ENCODE data around the gene IDE. TPM values are rescaled to one million over a fixed set of nuclear protein-coding genes. Genes with fewer than 3 reads are reported as not detected.
"Not testable (repeated sequence)": the region's sequence is repeated elsewhere in the genome, so short reads cannot be mapped to it uniquely, and the experiment has no call there.

IDE gene
- total RNA-seq, 1 experiment from 2014 or later = 56.2 TPM

DNA sequence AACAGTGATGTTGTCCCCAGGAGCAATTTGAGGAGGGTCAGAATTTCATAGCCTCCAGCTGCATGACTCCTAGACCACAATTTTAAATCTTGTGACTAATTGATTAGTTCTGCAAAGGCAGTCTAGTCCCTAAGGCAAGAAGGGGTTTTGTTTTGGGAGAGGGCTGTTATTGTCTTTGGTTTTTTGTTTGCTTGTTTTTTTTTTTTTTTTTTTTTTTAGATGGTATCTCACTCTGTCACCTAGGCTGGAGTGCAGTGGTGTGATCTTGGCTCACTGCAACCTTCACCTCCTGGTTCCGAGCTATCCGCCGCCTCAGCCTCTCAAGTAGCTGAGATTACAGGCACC, 165.9 kb downstream of the IDE start:
- no peak overlapping the region for H3K4me2 ChIP-seq (ENCODE audit: low read depth, low read length, poor library complexity, severe bottlenecking)
- no peak overlapping the region for H3K27ac ChIP-seq (ENCODE audit: low read length)
- H3K9me2 ChIP-seq (replicated peaks; ENCODE audit: insufficient read depth, low read length) = no peaks in the 10 kb centered on the region
- H3K79me2 ChIP-seq (ENCODE audit: low read length) = no peaks in the 10 kb centered on the region
- H3K9ac ChIP-seq (ENCODE audit: low read length) = no peak overlapping the region
- no peaks in the 10 kb centered on the region for H3K9me3 ChIP-seq (ENCODE audit: low read length)
- H3K27me3 ChIP-seq (ENCODE audit: low read length) = no peaks in the 10 kb centered on the region
- DNase-seq = no peak
- peaks cover 3% of the 10 kb centered on the region for H3K4me1 ChIP-seq (ENCODE audit: low read length)
- no peaks in the 10 kb centered on the region for H3K36me3 ChIP-seq (ENCODE audit: insufficient read depth, low read length)
- no peaks in the 10 kb centered on the region for H4K20me1 ChIP-seq (ENCODE audit: insufficient read depth, low read depth, low read length)
- no peak overlapping the region for H3K4me3 ChIP-seq (ENCODE audit: low read length)
- no peak overlapping the region for H2AFZ ChIP-seq (ENCODE audit: low read length)

DNA sequence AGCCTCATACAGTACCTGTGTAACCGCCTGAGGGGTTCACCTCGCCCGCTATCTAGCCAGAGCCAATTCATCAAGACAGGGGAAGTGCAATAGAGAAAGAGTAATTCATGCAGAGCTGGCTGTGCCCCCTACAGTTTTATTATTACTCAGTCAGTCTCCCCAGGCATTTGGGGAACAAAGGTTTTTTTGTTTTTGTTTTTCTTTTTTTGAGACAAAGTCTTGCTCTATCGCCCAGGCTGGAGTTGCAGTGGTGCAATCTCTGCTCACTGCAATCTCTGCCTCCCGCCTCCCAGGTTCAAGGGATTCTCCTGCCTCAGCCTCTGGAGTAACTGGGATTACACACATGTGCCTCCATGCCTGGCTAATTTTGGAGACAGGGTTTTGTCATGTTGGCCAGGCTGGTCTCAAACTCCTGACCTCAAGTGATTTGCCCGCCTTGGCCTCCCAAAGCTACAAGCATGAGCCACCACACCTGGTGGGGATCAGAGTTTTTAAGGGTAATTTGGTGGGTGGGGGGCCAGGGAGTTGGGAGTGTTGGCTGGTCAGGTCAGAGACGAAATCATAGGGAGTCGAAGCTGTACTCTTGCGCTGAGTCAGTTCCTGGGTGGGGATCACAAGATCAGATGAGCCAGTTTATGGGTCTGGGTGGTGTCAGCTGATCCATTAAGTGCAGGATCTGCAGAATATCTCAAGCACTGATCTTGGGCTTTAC, 166.4 kb downstream of the IDE start:
- Histone ChIP-seq H3K27me3 (ENCODE audit: low read length) (no peaks in the 10 kb centered on the region), H3K9me2 (replicated peaks; ENCODE audit: insufficient read depth, low read length) (no peaks in the 10 kb centered on the region), H3K9ac (ENCODE audit: low read length) (no peak overlapping the region), H4K20me1 (ENCODE audit: insufficient read depth, low read depth, low read length) (no peaks in the 10 kb centered on the region), H3K9me3 (ENCODE audit: low read length) (no peaks in the 10 kb centered on the region), H3K4me2 (ENCODE audit: low read depth, low read length, poor library complexity, severe bottlenecking) (no peak overlapping the region), H3K27ac (ENCODE audit: low read length) (no peak overlapping the region), H2AFZ (ENCODE audit: low read length) (no peak overlapping the region), H3K4me1 (ENCODE audit: low read length) (no peaks in the 10 kb centered on the region), H3K4me3 (ENCODE audit: low read length) (no peak overlapping the region), H3K36me3 (ENCODE audit: insufficient read depth, low read length) (no peaks in the 10 kb centered on the region), H3K79me2 (ENCODE audit: low read length) (no peaks in the 10 kb centered on the region)
- DNase-seq = no peak

DNA sequence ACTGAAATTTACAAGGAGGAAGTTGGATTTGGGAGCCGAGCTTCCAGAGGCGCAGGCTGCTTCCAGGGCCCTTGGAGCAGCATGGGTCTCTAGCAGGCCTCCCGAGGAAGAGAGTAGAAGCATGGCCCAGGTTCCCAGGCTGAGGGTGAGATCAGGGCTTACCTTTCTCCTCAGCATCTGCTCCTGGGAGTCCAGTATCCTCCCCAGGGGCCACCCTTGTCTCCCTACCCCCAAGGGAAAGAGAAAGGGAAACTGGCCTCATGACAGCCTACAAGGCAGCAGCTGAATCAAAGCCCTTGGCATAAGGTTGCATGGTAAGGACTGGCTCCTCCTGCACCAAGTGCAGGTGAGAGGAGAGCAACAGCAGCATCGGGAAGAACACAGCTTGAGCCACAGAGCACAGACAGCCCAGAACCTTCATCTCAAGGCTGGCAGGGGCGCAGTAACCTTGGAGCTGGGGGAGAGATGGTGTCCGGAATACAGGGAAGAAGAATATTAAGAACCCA, 168.4 kb downstream of the IDE start:
- H3K9ac ChIP-seq (ENCODE audit: low read length) = no peak overlapping the region
- H3K4me3 ChIP-seq (ENCODE audit: low read length) = no peak overlapping the region
- H3K9me2 ChIP-seq (replicated peaks; ENCODE audit: insufficient read depth, low read length) = no peaks in the 10 kb centered on the region
- no peaks in the 10 kb centered on the region for H3K4me1 ChIP-seq (ENCODE audit: low read length)
- H3K27me3 ChIP-seq (ENCODE audit: low read length) = no peaks in the 10 kb centered on the region
- H3K36me3 ChIP-seq (ENCODE audit: insufficient read depth, low read length) = no peaks in the 10 kb centered on the region
- no peak overlapping the region for H3K4me2 ChIP-seq (ENCODE audit: low read depth, low read length, poor library complexity, severe bottlenecking)
- no peaks in the 10 kb centered on the region for H3K79me2 ChIP-seq (ENCODE audit: low read length)
- no peak for DNase-seq
- H3K9me3 ChIP-seq (ENCODE audit: low read length) = no peaks in the 10 kb centered on the region
- H4K20me1 ChIP-seq (ENCODE audit: insufficient read depth, low read depth, low read length) = no peaks in the 10 kb centered on the region
- no peak overlapping the region for H3K27ac ChIP-seq (ENCODE audit: low read length)
- H2AFZ ChIP-seq (ENCODE audit: low read length) = no peak overlapping the region

DNA sequence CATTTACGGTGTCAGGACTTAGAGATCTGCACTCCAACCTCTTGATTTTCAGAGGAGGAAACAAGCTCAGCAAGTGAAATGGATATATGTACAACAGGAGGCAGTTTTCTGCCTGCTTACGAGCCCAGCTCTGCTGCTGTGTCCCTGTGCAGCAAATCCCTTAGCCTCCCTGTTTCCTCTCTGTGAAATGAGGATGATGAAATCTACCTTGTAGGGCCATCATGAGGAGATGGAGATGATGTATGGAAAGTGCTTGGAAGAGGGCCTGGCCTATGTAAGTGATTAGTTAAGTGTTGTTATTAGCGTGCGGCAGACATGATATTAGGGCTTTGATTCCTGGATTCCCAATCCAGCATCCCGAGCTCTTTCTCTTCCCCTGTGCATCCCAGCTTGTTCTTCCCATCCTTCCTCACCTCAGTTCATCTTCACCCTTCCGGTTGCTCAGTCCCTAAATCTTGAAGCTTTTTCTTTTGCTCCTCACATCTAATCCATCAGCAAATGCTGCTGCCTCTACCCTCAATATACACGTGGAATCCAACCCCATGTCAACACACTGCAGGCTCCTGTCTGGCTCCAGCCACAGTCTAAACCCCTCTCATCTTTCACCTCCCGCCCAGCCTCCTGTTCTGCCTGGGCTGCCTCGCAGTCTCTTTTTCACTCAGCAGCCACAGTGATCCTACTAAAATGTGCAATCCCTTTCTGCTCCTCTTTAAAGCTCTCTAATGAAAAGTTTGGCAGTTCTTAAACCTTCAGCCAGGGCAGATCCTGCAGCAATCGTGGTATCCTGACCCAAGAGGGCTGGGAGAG, 169.1 kb downstream of the IDE start:
- Histone ChIP-seq H4K20me1 (ENCODE audit: insufficient read depth, low read depth, low read length) (no peaks in the 10 kb centered on the region), H3K4me1 (ENCODE audit: low read length) (no peaks in the 10 kb centered on the region), H3K36me3 (ENCODE audit: insufficient read depth, low read length) (no peaks in the 10 kb centered on the region), H3K27me3 (ENCODE audit: low read length) (no peaks in the 10 kb centered on the region), H3K27ac (ENCODE audit: low read length) (no peak overlapping the region), H3K4me2 (ENCODE audit: low read depth, low read length, poor library complexity, severe bottlenecking) (no peak overlapping the region), H3K9me2 (replicated peaks; ENCODE audit: insufficient read depth, low read length) (no peaks in the 10 kb centered on the region), H3K79me2 (ENCODE audit: low read length) (no peaks in the 10 kb centered on the region), H3K9me3 (ENCODE audit: low read length) (no peaks in the 10 kb centered on the region), H3K9ac (ENCODE audit: low read length) (no peak overlapping the region), H2AFZ (ENCODE audit: low read length) (no peak overlapping the region), H3K4me3 (ENCODE audit: low read length) (no peak overlapping the region)
- DNase-seq = no peak

DNA sequence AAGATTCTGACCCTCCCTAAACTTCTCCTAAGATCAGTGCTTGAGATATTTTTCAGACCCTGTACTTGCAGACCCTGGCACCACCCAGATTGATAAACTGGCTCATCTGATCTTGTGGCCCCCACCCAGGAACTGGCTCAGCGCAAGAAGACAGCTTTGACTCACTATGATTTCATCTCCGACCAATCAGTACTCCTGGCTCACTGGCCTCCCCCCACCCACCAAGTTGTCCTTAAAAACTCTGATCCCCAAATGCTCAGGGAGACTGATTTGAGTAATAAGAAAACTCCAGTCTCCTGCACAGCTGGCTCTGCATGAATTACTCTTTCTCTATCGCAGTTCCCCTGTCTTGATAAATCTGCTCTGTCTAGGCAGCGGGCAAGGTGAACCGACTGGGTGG, 171.7 kb downstream of the IDE start:
- not testable (repeated sequence) for DNase-seq; H3K36me3 ChIP-seq (ENCODE audit: insufficient read depth, low read length); H3K4me2 ChIP-seq (ENCODE audit: low read depth, low read length, poor library complexity, severe bottlenecking); H2AFZ ChIP-seq (ENCODE audit: low read length); H3K27me3 ChIP-seq (ENCODE audit: low read length); H3K9me3 ChIP-seq (ENCODE audit: low read length); H4K20me1 ChIP-seq (ENCODE audit: insufficient read depth, low read depth, low read length); H3K4me1 ChIP-seq (ENCODE audit: low read length); H3K27ac ChIP-seq (ENCODE audit: low read length); H3K79me2 ChIP-seq (ENCODE audit: low read length); H3K4me3 ChIP-seq (ENCODE audit: low read length); H3K9me2 ChIP-seq (replicated peaks; ENCODE audit: insufficient read depth, low read length); H3K9ac ChIP-seq (ENCODE audit: low read length)

Other genes with a start within 250 kb of the IDE start
- 9.1 and 14.2 TPM in 2 replicates for gene KIF11, start 19.0 kb upstream of the IDE start, total RNA-seq (2014; rRNA removed; shearing (Covaris generic); ENCODE audit: low replicate concordance)
- gene HHEX, start 115.9 kb upstream of the IDE start, total RNA-seq (2014; rRNA removed; shearing (Covaris generic); ENCODE audit: low replicate concordance) = 71.7 and 84.2 TPM in 2 replicates